ENCODE measurements around the gene PRR5. TPM values are rescaled to one million over a fixed set of nuclear protein-coding genes. Genes with fewer than 3 reads are reported as not detected.

PRR5 gene
- total and polyA plus RNA-seq, 2 donors (not counting 1 experiment from before 2014, with no cell fraction given), result 18.4 to 36.1 TPM

- Mint-ChIP-seq H3K27me3 (no peaks in the 10 kb centered on the region), H3K4me3 (no peak overlapping the region), H3K27ac (no peak overlapping the region), H3K9me3 (ENCODE audit: insufficient read depth) (no peaks in the 10 kb centered on the region), H3K4me1 (no peaks in the 10 kb centered on the region)
- Histone ChIP-seq H3K27ac (ENCODE audit: low read length in 2 of 2) (no peak overlapping the region), H4K20me1 (ENCODE audit: control insufficient read depth, insufficient read depth, low read length, poor library complexity, severe bottlenecking) (no peaks in the 10 kb centered on the region), H3K36me3 (replicated peaks in 1 of 2; ENCODE audit: control extremely low read depth in 1 of 2, control insufficient read depth in 1 of 2, extremely low read depth in 1 of 2, insufficient read depth in 2 of 2, low read length in 1 of 2) (no peaks in the 10 kb centered on the region), H3K4me3 (ENCODE audit: control extremely low read depth in 1 of 5, extremely low read depth in 1 of 5, insufficient read depth in 1 of 5, low read depth in 2 of 5, low read length in 4 of 5) (no peak overlapping the region), H3K79me2 (ENCODE audit: control insufficient read depth, insufficient read depth, low read length) (no peaks in the 10 kb centered on the region), H3K4me1 (ENCODE audit: control insufficient read depth in 2 of 2, insufficient read depth in 2 of 2, low read length in 2 of 2) (peaks cover 0 to 3% of the 10 kb centered on the region in 2 donors), H3K9ac (ENCODE audit: low read length) (no peak overlapping the region), H2AFZ (ENCODE audit: insufficient read depth, low read depth, low read length, poor library complexity, severe bottlenecking) (no peak overlapping the region), H3K27me3 (replicated peaks in 1 of 4; ENCODE audit: control extremely low read depth in 1 of 4, control insufficient read depth in 3 of 4, insufficient read depth in 4 of 4, low read length in 3 of 4) (no peaks in the 10 kb centered on the region), H3K9me3 (ENCODE audit: control extremely low read depth in 1 of 3, control insufficient read depth in 2 of 3, insufficient read depth in 1 of 3, low read length in 2 of 3) (peaks cover 0 to 2% (median 0%) of the 10 kb centered on the region in 3 donors), H3K4me2 (replicated peaks; ENCODE audit: low read depth, low read length, poor library complexity, severe bottlenecking) (no peak overlapping the region)
- WGBS (ENCODE audit: insufficient coverage), result 93% methylated on average over 52 of the region's 52 CpGs
- ATAC-seq (ENCODE audit: low read depth) (no peak), DNase-seq (no peak)
- ChIA-PET POLR2A (no interaction called here), CTCF (interaction anchor here (0.9 to 3.5 kb wide), 5 partner anchors 31 to 48 kb away, joined by 3 to 72 read pairs (median 4); no protein-coding TSS in a partner anchor)
- TF ChIP-seq CTCF (IDR thresholded peaks at IDR 0.05) (no peak), EZH2 (IDR thresholded peaks at IDR 0.05; ENCODE audit: borderline replicate concordance, insufficient read depth, low read depth, low read length, poor library complexity, severe bottlenecking) (no peak)
- intact Hi-C loops (cut with micrococcal nuclease), result no loop called here
These were observed 34.8 kb downstream of the PRR5 start for GRCh38 chr22:44736581-44737405.

Measured in B cell (primary cell).